HEK293 (cell line): ENCODE measurements around the gene CAPNS1.

ENCODE experiments used
- HOXD13 ChIP-seq: sonication (generic); formaldehyde crosslinking; IDR thresholded peaks from 2 replicates; pipeline ENCODE4 v1.8.0; 2022; ENCODE audit warnings: missing genetic modification reagents, borderline replicate concordance
- KLF8 ChIP-seq: fragments of 450-650 bp; formaldehyde crosslinking; IDR thresholded peaks from 2 replicates; pipeline ENCODE4 v1.5.1; 2016; ENCODE audit warnings: missing biosample characterization, missing genetic modification characterization
- RBAK ChIP-seq: fragments of 450-650 bp; formaldehyde crosslinking; IDR thresholded peaks from 2 replicates; pipeline ENCODE4 v1.5.1; 2016; ENCODE audit warnings: missing biosample characterization, missing genetic modification characterization
- SALL2 ChIP-seq: fragments of 450-650 bp; formaldehyde crosslinking; IDR thresholded peaks from 2 replicates; pipeline ENCODE4 v1.5.0; 2017; ENCODE audit warnings: missing biosample characterization, mild to moderate bottlenecking, missing genetic modification characterization, borderline replicate concordance
- SCRT2 ChIP-seq: fragments of 450-650 bp; formaldehyde crosslinking; IDR thresholded peaks from 2 replicates; pipeline ENCODE4 v1.5.1; 2016; ENCODE audit warnings: missing biosample characterization, missing genetic modification characterization
- SP3 ChIP-seq: fragments of 450-650 bp; formaldehyde crosslinking; IDR thresholded peaks from 2 replicates; pipeline ENCODE4 v1.5.1; 2016; ENCODE audit warnings: missing biosample characterization, missing genetic modification characterization
- TCF7L2 ChIP-seq: IDR thresholded peaks from 2 replicates; pipeline ENCODE4 v1.6.1; 2011; ENCODE audit warnings: low read depth, mild to moderate bottlenecking, inconsistent platforms, low read length, moderate library complexity, borderline replicate concordance
- ZNF138 ChIP-seq: fragments of 450-650 bp; formaldehyde crosslinking; IDR thresholded peaks from 2 replicates; pipeline ENCODE4 v1.5.1; 2016; ENCODE audit warnings: missing biosample characterization, missing genetic modification characterization, borderline replicate concordance
- ZNF16 ChIP-seq: fragments of 450-650 bp; formaldehyde crosslinking; IDR thresholded peaks from 2 replicates; pipeline ENCODE4 v1.5.1; 2016; ENCODE audit warnings: low read depth, missing biosample characterization, missing genetic modification characterization
- ZNF223 ChIP-seq: fragments of 450-650 bp; formaldehyde crosslinking; IDR thresholded peaks from 2 replicates; pipeline ENCODE4 v1.5.1; 2016; ENCODE audit warnings: missing biosample characterization, missing genetic modification characterization
- ZNF350 ChIP-seq: fragments of 450-650 bp; formaldehyde crosslinking; IDR thresholded peaks from 2 replicates; pipeline ENCODE4 v1.5.0; 2017; ENCODE audit warnings: missing biosample characterization, mild to moderate bottlenecking, missing genetic modification characterization
- ZNF366 ChIP-seq: fragments of 450-650 bp; formaldehyde crosslinking; conservative IDR thresholded peaks from 2 replicates; pipeline ENCODE4 v1.5.1; 2016; ENCODE audit warnings: missing biosample characterization, missing genetic modification characterization
- ZNF530 ChIP-seq: fragments of 450-650 bp; formaldehyde crosslinking; IDR thresholded peaks from 2 replicates; pipeline ENCODE4 v1.5.1; 2016; ENCODE audit warnings: low read depth, missing biosample characterization, missing genetic modification characterization
- ZNF549 ChIP-seq: fragments of 450-650 bp; IDR thresholded peaks from 2 replicates; pipeline ENCODE4 v1.5.1; 2018; ENCODE audit warnings: missing biosample characterization, missing genetic modification characterization, mild to moderate bottlenecking, inconsistent platforms, moderate library complexity
- ZNF571 ChIP-seq: fragments of 450-650 bp; formaldehyde crosslinking; IDR thresholded peaks from 2 replicates; pipeline ENCODE4 v1.5.0; 2017; ENCODE audit warnings: missing biosample characterization, missing genetic modification characterization
- ZNF670 ChIP-seq: fragments of 450-650 bp; formaldehyde crosslinking; IDR thresholded peaks from 2 replicates; pipeline ENCODE4 v1.5.1; 2016; ENCODE audit warnings: missing biosample characterization, missing genetic modification characterization, low read depth
- ZNF677 ChIP-seq: fragments of 450-650 bp; IDR thresholded peaks from 2 replicates; pipeline ENCODE4 v1.5.0; 2018; ENCODE audit warnings: missing biosample characterization, mild to moderate bottlenecking, missing genetic modification characterization, moderate library complexity
- ZNF701 ChIP-seq: fragments of 450-650 bp; formaldehyde crosslinking; IDR thresholded peaks from 2 replicates; pipeline ENCODE4 v1.5.1; 2016; ENCODE audit warnings: missing biosample characterization, missing genetic modification characterization
- ZNF768 ChIP-seq: fragments of 450-650 bp; formaldehyde crosslinking; IDR thresholded peaks from 2 replicates; pipeline ENCODE4 v1.5.1; 2018; ENCODE audit warnings: missing biosample characterization, mild to moderate bottlenecking, missing genetic modification characterization
- ZNF843 ChIP-seq: fragments of 450-650 bp; formaldehyde crosslinking; IDR thresholded peaks from 2 replicates; pipeline ENCODE4 v1.5.1; 2016; ENCODE audit warnings: missing biosample characterization, missing genetic modification characterization
- ZSCAN30 ChIP-seq: fragments of 450-650 bp; IDR thresholded peaks from 2 replicates; pipeline ENCODE4 v1.5.1; 2018; ENCODE audit warnings: missing biosample characterization, mild to moderate bottlenecking, missing genetic modification characterization, moderate library complexity
- TF ChIP-seq, protein P1 (sequence below): fragments of 450-650 bp; IDR thresholded peaks from 2 replicates; pipeline ENCODE4 v1.5.1; 2018; ENCODE audit warnings: missing biosample characterization, missing genetic modification characterization
- TF ChIP-seq, protein P2 (sequence below): fragments of 450-650 bp; formaldehyde crosslinking; IDR thresholded peaks from 2 replicates; pipeline ENCODE4 v1.5.1; 2017; ENCODE audit warnings: missing biosample characterization, missing genetic modification characterization
- TF ChIP-seq, protein P3 (sequence below): fragments of 450-650 bp; formaldehyde crosslinking; optimal IDR thresholded peaks from 2 replicates; pipeline ENCODE3; 2016; ENCODE audit warnings: missing biosample characterization, mild to moderate bottlenecking, missing genetic modification characterization
- TF ChIP-seq, protein P4 (sequence below): fragments of 450-650 bp; formaldehyde crosslinking; IDR thresholded peaks from 2 replicates; pipeline ENCODE4 v1.5.1; 2016; ENCODE audit warnings: missing biosample characterization, missing genetic modification characterization
- TF ChIP-seq, protein P5 (sequence below): fragments of 450-650 bp; formaldehyde crosslinking; IDR thresholded peaks from 2 replicates; pipeline ENCODE4 v1.5.1; 2016; ENCODE audit warnings: missing biosample characterization, missing genetic modification characterization, borderline replicate concordance
- TF ChIP-seq, protein P6 (sequence below): fragments of 450-650 bp; formaldehyde crosslinking; IDR thresholded peaks from 2 replicates; pipeline ENCODE4 v1.5.1; 2016; ENCODE audit warnings: missing biosample characterization, missing genetic modification characterization
- TF ChIP-seq, protein P7 (sequence below): fragments of 450-650 bp; formaldehyde crosslinking; IDR thresholded peaks from 2 replicates; pipeline ENCODE4 v1.5.1; 2016; ENCODE audit warnings: missing biosample characterization, missing genetic modification characterization

The CAPNS1 gene

DNA sequence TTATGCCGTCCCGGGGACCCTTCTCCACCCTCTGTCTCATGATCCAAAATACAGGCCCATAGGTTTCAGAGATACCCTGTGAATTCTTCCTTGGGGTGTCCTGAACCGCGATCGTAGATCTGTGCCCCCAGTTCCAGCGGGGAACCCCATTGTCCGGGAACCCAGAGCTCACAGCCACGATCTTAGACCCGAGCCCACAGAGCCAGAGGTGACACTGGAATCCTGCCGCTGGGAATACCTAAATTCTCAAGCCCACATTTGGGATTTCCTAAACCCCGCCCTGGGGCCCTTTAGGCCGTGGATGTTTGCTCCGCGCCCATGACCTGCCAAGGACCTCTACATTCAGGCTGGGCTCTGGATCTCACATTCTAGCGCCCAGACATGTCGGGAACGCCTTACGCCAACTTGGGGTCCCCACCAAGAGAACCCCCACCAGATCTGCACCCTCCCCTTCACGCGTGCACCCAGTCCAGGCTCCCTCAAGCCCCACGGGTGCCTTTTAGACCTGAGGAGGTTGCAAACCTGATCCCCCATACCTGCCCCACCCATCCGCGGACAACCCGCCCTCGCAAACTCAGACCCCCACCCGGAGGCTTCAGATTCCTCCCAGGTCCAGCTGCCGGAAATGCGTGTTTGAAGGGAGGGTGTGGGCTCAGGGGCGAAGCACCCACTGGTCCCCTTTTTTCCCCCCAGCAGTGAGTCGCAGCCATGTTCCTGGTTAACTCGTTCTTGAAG lies 605 bp downstream of the CAPNS1 start (continued):
- TF ChIP-seq, protein P1, sequence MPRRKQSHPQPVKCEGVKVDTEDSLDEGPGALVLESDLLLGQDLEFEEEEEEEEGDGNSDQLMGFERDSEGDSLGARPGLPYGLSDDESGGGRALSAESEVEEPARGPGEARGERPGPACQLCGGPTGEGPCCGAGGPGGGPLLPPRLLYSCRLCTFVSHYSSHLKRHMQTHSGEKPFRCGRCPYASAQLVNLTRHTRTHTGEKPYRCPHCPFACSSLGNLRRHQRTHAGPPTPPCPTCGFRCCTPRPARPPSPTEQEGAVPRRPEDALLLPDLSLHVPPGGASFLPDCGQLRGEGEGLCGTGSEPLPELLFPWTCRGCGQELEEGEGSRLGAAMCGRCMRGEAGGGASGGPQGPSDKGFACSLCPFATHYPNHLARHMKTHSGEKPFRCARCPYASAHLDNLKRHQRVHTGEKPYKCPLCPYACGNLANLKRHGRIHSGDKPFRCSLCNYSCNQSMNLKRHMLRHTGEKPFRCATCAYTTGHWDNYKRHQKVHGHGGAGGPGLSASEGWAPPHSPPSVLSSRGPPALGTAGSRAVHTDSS (tag by site-specific recombination): no peak
- TF ChIP-seq ZNF138 (tag by site-specific recombination) (no peak), KLF8 (tag by site-specific recombination) (peak; percentile 32; the same call in 1 of the 2 replicates), ZNF16 (0 out of 2 replicates have a peak, but pooled peaks have one; percentile 11), SP3 (tag by site-specific recombination) (no peak), ZNF530 (tag by site-specific recombination) (no peak), SALL2 (tag by site-specific recombination) (no peak), SCRT2 (tag by site-specific recombination) (no peak), ZNF843 (no peak), ZSCAN30 (tag by site-specific recombination) (no peak), ZNF366 (tag by site-specific recombination) (no peak), ZNF768 (tag by site-specific recombination) (no peak), ZNF677 (tag by site-specific recombination) (no peak), ZNF549 (tag by site-specific recombination) (no peak), ZNF571 (no peak), TCF7L2 (no peak), ZNF223 (tag by site-specific recombination) (no peak), RBAK (tag by site-specific recombination) (no peak), HOXD13 (CRISPR knock-in tag) (no peak), ZNF670 (tag by site-specific recombination) (no peak), ZNF350 (tag by site-specific recombination) (no peak), ZNF701 (tag by site-specific recombination) (no peak)
- TF ChIP-seq, protein P2, sequence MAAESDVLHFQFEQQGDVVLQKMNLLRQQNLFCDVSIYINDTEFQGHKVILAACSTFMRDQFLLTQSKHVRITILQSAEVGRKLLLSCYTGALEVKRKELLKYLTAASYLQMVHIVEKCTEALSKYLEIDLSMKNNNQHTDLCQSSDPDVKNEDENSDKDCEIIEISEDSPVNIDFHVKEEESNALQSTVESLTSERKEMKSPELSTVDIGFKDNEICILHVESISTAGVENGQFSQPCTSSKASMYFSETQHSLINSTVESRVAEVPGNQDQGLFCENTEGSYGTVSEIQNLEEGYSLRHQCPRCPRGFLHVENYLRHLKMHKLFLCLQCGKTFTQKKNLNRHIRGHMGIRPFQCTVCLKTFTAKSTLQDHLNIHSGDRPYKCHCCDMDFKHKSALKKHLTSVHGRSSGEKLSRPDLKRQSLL (tag by site-specific recombination): no peak
- TF ChIP-seq, protein P3, sequence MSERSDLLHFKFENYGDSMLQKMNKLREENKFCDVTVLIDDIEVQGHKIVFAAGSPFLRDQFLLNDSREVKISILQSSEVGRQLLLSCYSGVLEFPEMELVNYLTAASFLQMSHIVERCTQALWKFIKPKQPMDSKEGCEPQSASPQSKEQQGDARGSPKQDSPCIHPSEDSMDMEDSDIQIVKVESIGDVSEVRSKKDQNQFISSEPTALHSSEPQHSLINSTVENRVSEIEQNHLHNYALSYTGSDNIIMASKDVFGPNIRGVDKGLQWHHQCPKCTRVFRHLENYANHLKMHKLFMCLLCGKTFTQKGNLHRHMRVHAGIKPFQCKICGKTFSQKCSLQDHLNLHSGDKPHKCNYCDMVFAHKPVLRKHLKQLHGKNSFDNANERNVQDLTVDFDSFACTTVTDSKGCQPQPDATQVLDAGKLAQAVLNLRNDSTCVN (tag by site-specific recombination): no peak
- TF ChIP-seq, protein P4, sequence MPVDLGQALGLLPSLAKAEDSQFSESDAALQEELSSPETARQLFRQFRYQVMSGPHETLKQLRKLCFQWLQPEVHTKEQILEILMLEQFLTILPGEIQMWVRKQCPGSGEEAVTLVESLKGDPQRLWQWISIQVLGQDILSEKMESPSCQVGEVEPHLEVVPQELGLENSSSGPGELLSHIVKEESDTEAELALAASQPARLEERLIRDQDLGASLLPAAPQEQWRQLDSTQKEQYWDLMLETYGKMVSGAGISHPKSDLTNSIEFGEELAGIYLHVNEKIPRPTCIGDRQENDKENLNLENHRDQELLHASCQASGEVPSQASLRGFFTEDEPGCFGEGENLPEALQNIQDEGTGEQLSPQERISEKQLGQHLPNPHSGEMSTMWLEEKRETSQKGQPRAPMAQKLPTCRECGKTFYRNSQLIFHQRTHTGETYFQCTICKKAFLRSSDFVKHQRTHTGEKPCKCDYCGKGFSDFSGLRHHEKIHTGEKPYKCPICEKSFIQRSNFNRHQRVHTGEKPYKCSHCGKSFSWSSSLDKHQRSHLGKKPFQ (tag by site-specific recombination): no peak
- TF ChIP-seq, protein P5, sequence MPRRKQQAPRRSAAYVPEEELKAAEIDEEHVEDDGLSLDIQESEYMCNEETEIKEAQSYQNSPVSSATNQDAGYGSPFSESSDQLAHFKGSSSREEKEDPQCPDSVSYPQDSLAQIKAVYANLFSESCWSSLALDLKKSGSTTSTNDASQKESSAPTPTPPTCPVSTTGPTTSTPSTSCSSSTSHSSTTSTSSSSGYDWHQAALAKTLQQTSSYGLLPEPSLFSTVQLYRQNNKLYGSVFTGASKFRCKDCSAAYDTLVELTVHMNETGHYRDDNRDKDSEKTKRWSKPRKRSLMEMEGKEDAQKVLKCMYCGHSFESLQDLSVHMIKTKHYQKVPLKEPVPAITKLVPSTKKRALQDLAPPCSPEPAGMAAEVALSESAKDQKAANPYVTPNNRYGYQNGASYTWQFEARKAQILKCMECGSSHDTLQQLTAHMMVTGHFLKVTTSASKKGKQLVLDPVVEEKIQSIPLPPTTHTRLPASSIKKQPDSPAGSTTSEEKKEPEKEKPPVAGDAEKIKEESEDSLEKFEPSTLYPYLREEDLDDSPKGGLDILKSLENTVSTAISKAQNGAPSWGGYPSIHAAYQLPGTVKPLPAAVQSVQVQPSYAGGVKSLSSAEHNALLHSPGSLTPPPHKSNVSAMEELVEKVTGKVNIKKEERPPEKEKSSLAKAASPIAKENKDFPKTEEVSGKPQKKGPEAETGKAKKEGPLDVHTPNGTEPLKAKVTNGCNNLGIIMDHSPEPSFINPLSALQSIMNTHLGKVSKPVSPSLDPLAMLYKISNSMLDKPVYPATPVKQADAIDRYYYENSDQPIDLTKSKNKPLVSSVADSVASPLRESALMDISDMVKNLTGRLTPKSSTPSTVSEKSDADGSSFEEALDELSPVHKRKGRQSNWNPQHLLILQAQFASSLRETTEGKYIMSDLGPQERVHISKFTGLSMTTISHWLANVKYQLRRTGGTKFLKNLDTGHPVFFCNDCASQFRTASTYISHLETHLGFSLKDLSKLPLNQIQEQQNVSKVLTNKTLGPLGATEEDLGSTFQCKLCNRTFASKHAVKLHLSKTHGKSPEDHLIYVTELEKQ (tag by site-specific recombination): no peak
- TF ChIP-seq, protein P6, sequence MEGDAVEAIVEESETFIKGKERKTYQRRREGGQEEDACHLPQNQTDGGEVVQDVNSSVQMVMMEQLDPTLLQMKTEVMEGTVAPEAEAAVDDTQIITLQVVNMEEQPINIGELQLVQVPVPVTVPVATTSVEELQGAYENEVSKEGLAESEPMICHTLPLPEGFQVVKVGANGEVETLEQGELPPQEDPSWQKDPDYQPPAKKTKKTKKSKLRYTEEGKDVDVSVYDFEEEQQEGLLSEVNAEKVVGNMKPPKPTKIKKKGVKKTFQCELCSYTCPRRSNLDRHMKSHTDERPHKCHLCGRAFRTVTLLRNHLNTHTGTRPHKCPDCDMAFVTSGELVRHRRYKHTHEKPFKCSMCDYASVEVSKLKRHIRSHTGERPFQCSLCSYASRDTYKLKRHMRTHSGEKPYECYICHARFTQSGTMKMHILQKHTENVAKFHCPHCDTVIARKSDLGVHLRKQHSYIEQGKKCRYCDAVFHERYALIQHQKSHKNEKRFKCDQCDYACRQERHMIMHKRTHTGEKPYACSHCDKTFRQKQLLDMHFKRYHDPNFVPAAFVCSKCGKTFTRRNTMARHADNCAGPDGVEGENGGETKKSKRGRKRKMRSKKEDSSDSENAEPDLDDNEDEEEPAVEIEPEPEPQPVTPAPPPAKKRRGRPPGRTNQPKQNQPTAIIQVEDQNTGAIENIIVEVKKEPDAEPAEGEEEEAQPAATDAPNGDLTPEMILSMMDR (tag by site-specific recombination): no peak
- TF ChIP-seq, protein P7, sequence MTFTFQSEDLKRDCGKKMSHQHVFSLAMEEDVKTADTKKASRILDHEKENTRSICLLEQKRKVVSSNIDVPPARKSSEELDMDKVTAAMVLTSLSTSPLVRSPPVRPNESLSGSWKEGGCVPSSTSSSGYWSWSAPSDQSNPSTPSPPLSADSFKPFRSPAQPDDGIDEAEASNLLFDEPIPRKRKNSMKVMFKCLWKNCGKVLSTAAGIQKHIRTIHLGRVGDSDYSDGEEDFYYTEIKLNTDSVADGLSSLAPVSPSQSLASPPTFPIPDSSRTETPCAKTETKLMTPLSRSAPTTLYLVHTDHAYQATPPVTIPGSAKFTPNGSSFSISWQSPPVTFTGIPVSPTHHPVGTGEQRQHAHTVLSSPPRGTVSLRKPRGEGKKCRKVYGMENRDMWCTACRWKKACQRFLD (tag by site-specific recombination): no peak
